GM06990 (cell line): ENCODE data around the gene PRPSAP1.
"Not testable (repeated sequence)": the region's sequence is repeated elsewhere in the genome, so short reads cannot be mapped to it uniquely, and the experiment has no call there.

Experiments used
- DNase-seq: peaks from one replicate; pipeline ENCODE4 v3.0.0-alpha.2; 2011; ENCODE audit not compliant: insufficient read length; ENCODE audit errors: extremely low read depth
- H3K27me3 ChIP-seq: replicated peaks from 2 replicates; pipeline ENCODE4 v1.6.0; 2011; ENCODE audit warnings: low read length; ENCODE audit not compliant: control insufficient read depth, insufficient read depth
- H3K36me3 ChIP-seq: 2 replicates; pipeline ENCODE4 v1.5.1; 2011; ENCODE audit warnings: low read length; ENCODE audit not compliant: control insufficient read depth, insufficient read depth
- H3K4me3 ChIP-seq: replicated peaks from 2 replicates; pipeline ENCODE4 v1.5.1; 2011; ENCODE audit warnings: low read depth, mild to moderate bottlenecking, control low read depth, low read length
- TF ChIP-seq, protein P1 (sequence below): IDR thresholded peaks from 2 replicates; pipeline ENCODE4 v1.5.1; 2011; ENCODE audit warnings: low read length, control low read depth, mild to moderate bottlenecking, inconsistent platforms; ENCODE audit not compliant: insufficient read depth, poor library complexity, severe bottlenecking

Gene PRPSAP1

DNA sequence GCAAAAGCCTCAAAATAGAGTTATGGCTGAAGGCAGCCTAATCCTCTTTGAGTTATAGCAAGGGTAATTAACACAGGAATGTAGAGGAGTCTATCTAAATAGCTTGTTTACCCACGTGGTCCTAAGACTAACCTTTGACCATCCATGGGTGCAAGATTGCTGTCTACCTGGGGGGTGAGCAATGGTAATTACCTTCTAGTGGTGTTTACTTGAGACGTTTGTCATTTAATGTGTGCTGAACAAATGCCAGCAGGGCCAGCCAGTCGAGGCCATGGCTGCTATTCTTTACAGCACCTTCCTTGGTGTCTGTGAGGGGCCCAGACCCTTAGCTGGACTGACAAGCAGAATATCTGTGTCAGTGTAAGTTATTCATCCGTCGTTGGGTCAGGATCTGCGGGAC, 13.9 kb upstream of the PRPSAP1 start:
- no peak for DNase-seq
- no peaks in the 10 kb centered on the region for H3K27me3 ChIP-seq
- TF ChIP-seq, protein P1, sequence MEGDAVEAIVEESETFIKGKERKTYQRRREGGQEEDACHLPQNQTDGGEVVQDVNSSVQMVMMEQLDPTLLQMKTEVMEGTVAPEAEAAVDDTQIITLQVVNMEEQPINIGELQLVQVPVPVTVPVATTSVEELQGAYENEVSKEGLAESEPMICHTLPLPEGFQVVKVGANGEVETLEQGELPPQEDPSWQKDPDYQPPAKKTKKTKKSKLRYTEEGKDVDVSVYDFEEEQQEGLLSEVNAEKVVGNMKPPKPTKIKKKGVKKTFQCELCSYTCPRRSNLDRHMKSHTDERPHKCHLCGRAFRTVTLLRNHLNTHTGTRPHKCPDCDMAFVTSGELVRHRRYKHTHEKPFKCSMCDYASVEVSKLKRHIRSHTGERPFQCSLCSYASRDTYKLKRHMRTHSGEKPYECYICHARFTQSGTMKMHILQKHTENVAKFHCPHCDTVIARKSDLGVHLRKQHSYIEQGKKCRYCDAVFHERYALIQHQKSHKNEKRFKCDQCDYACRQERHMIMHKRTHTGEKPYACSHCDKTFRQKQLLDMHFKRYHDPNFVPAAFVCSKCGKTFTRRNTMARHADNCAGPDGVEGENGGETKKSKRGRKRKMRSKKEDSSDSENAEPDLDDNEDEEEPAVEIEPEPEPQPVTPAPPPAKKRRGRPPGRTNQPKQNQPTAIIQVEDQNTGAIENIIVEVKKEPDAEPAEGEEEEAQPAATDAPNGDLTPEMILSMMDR: no peak

DNA sequence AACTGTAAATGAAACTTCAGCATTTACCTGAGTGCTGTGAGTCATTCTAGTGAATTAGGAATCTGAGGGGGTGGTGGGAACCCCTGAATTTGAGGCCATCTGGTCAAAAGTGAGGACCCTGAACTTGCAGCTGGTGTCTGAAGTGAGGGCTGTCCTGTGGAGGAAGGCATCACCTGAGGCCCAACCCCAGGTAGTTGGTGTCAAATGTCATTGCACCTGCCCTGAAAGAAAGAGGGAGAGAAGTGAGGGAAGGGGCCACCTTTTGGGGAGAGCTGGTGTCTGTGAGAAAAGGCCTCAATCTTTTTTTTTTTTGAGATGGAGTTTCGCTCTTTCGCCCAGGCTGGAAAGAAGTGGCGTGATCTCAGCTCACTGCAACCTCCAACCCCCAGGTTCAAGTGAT, 12.5 kb upstream of the PRPSAP1 start:
- Histone ChIP-seq H3K27me3 (no peaks in the 10 kb centered on the region), H3K36me3 (no peaks in the 10 kb centered on the region), H3K4me3 (no peak overlapping the region)
- TF ChIP-seq, protein P1: no peak
- DNase-seq: no peak

More for the DNA sequence above, 13.9 kb upstream of the PRPSAP1 start:
- H3K36me3 ChIP-seq: no peaks in the 10 kb centered on the region
- no peak overlapping the region for H3K4me3 ChIP-seq

DNA sequence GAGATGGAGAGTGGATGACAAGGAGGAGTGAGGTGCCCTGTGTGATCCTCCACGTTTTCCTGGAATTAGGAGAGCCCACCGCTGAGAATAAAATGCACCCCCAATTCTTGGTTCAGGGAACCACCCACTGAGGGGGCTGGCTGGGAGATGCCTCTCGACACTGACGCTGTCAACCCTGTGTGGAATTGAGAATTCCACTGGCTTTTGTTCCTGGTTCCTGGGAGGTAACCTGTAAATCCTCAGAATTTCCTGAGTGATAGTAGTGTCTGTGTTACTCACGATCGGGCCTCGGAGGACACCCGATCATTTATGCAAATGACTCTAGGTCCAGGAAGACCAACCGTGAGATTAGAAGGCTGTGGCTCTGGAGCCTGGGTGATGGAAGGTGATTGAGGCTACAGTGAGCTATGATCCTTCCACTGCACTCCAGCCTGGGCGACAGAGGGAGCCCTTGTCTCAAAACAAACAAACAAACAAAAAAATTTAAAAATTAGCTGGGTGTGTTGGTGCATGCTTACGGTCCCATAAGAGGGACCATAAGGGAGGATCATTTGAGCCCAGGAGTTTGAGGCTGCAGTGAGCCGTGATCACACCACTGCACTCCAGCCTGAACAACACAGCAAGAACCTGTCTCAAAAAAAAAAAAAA, 11.7 kb upstream of the PRPSAP1 start:
- H3K27me3 ChIP-seq: no peaks in the 10 kb centered on the region
- H3K4me3 ChIP-seq: no peak overlapping the region
- no peak for DNase-seq
- H3K36me3 ChIP-seq: no peaks in the 10 kb centered on the region
- TF ChIP-seq, protein P1: peak; percentile 62

DNA sequence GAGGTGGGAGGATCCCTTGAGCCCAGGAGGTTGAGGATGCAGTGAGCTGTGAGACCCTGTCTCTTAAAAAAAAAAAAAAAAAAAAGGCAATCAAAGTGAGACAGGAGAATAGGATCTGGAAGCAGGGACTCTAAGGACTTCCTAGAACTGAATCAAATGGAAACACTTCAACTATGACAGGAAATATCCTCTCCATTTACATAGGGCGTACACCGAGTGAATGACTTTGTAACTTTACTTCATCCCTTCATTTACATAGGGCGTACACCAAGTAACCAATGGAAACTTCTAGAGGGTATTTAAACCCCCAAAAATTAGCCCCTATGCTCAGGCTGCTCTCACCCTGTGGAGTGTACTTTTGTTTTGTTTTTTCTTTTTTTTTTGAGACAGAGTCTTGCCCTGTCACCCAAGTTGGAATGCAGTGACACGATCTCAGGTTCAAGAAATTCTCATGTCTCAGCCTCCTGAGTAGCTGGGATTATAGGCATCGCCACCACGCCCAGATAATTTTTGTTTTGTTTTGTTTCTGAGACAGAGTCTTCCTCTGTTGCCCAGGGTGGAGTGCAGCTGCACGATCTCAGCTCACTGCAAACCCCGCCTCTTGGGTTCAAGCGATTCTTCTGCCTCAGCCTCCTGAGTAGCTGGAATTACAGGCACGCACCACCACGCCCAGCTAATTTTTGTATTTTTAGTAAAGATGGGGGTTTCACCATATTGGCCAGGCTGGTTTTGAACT, 9.6 kb upstream of the PRPSAP1 start:
- TF ChIP-seq, protein P1: no peak
- Histone ChIP-seq H3K4me3 (no peak overlapping the region), H3K27me3 (no peaks in the 10 kb centered on the region), H3K36me3 (no peaks in the 10 kb centered on the region)
- DNase-seq: no peak

DNA sequence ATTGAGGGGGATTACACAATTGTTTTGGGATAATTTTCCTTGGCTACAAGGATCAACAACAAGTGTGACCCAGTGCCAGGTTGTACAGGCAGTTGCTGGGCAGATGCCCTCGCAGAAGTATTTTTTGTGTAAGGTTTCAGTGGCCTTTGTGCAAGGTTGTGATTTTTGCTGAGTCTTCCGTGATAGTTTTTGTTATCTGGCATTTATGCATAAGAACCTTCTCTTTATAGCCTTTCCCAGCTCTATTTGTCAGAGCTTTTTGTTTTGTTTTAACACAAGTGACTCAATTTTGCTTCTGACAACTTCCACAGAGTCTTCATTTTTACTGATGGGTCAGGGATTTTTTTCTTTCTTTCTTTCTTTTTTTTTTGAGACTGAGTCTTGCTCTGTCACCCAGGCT, 6.7 kb upstream of the PRPSAP1 start:
- no peak for DNase-seq
- no peaks in the 10 kb centered on the region for H3K36me3 ChIP-seq
- TF ChIP-seq, protein P1: no peak
- no peak overlapping the region for H3K4me3 ChIP-seq
- no peaks in the 10 kb centered on the region for H3K27me3 ChIP-seq

DNA sequence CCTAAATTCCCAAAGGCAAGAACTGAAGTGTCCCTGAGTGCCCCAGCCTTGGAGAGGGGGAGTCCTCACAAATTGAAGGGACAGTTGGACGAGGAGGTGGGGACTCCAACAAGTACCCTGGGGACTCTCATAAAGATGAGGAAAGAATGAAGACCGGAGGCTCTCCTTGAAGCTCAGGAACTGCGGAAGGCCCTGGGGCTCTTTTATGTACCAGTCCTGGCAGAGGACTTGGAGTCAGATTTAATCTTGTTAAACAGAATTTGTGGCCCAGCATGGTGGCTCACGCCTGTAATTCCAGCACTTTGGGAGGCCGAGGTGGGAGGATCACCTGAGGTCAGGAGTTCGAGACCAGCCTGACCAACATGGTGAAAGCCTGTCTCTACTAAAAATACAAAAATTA, 6.1 kb upstream of the PRPSAP1 start:
- DNase-seq, H3K27me3 ChIP-seq, H3K36me3 ChIP-seq, H3K4me3 ChIP-seq: not testable (repeated sequence)
